Measurements from ENCODE around the gene BCAS3. TPM values are rescaled to one million over a fixed set of nuclear protein-coding genes. Genes with fewer than 3 reads are reported as not detected.

BCAS3 gene
- total and polyA plus RNA-seq, 12 donors, result 6.1 to 21.8 (median 17.2) TPM

- Histone ChIP-seq H3K36me3 (no peaks in the 10 kb centered on the region), H3K27me3 (no peaks in the 10 kb centered on the region), H3K9me3 (no peaks in the 10 kb centered on the region), H3K4me3 (no peak overlapping the region), H3K27ac (no peak overlapping the region), H3K4me1 (peaks cover 5 to 54% (median 37%) of the 10 kb centered on the region in 9 donors)
- no peak for ATAC-seq
- WGBS, 2 donors, result 90 to 95% methylated on average over 8 of the region's 8 CpGs
- TF ChIP-seq, protein P1, sequence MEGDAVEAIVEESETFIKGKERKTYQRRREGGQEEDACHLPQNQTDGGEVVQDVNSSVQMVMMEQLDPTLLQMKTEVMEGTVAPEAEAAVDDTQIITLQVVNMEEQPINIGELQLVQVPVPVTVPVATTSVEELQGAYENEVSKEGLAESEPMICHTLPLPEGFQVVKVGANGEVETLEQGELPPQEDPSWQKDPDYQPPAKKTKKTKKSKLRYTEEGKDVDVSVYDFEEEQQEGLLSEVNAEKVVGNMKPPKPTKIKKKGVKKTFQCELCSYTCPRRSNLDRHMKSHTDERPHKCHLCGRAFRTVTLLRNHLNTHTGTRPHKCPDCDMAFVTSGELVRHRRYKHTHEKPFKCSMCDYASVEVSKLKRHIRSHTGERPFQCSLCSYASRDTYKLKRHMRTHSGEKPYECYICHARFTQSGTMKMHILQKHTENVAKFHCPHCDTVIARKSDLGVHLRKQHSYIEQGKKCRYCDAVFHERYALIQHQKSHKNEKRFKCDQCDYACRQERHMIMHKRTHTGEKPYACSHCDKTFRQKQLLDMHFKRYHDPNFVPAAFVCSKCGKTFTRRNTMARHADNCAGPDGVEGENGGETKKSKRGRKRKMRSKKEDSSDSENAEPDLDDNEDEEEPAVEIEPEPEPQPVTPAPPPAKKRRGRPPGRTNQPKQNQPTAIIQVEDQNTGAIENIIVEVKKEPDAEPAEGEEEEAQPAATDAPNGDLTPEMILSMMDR (IDR thresholded peaks at IDR 0.05), result no peak
- intact Hi-C loops (cut with DNase I), result no loop called here
- DNase-seq, result no peak
Measured at GRCh38 chr17:61333136-61333535, 655.5 kb downstream of the BCAS3 start.

DNA sequence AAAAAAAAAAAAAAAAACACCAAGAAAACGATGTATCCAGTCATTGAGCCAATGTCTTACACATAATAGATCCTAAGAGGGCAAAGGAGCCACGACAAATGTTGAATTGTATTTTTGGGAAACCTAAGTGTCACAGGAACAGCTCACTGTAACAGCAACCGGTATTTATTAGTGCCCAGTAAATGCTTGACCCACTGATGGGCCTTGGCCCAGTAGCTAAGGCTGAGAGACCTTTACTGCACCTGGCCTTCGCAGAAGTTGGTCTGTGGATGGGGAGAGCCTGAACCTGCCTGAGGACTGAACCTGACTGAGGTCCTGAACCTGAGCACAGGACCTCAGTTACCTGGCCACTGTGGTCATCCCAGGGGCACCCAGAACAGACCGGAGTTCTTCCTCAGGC is 657.0 kb downstream of the BCAS3 start:
- Histone ChIP-seq H3K36me3 (no peaks in the 10 kb centered on the region), H3K9me3 (no peaks in the 10 kb centered on the region), H3K4me3 (no peak overlapping the region), H3K27ac (peak overlapping the region in 5 of 10 donors; percentile 16 to 55 (median 25)), H3K27me3 (no peaks in the 10 kb centered on the region), H3K4me1 (peaks cover 5 to 66% (median 45%) of the 10 kb centered on the region in 9 donors)
- intact Hi-C loops (cut with DNase I), result loop anchor here in 1 of 10 donors (5.0 kb wide), 3 partner anchors 43 to 327 kb away; no protein-coding TSS in a partner anchor
- ATAC-seq (no peak), DNase-seq (no peak)
- whole genome bisulfite sequencing, 2 donors, result 95 to 99% methylated on average over 5 of the region's 5 CpGs
- TF ChIP-seq, protein P1 (IDR thresholded peaks at IDR 0.05), result no peak

- Histone ChIP-seq H3K4me3 (no peak overlapping the region), H3K27me3 (no peaks in the 10 kb centered on the region), H3K4me1 (peaks cover 5 to 66% (median 45%) of the 10 kb centered on the region in 9 donors), H3K27ac (peak overlapping the region in 9 of 10 donors; percentile 29 to 66 (median 42)), H3K36me3 (no peaks in the 10 kb centered on the region), H3K9me3 (no peaks in the 10 kb centered on the region)
- intact Hi-C loops (cut with DNase I), result loop anchor here in 1 of 10 donors (5.0 kb wide), 3 partner anchors 42 to 328 kb away; no protein-coding TSS in a partner anchor
- 83 to 84% methylated on average over 8 of the region's 8 CpGs for WGBS, 2 donors
- no peak for DNase-seq
- peak in 5 of 8 donors; percentile 7 to 43 (median 23) for ATAC-seq
- TF ChIP-seq, protein P1 (IDR thresholded peaks at IDR 0.05), result no peak
Measured at GRCh38 chr17:61335105-61335844, 657.6 kb downstream of the BCAS3 start.

DNA sequence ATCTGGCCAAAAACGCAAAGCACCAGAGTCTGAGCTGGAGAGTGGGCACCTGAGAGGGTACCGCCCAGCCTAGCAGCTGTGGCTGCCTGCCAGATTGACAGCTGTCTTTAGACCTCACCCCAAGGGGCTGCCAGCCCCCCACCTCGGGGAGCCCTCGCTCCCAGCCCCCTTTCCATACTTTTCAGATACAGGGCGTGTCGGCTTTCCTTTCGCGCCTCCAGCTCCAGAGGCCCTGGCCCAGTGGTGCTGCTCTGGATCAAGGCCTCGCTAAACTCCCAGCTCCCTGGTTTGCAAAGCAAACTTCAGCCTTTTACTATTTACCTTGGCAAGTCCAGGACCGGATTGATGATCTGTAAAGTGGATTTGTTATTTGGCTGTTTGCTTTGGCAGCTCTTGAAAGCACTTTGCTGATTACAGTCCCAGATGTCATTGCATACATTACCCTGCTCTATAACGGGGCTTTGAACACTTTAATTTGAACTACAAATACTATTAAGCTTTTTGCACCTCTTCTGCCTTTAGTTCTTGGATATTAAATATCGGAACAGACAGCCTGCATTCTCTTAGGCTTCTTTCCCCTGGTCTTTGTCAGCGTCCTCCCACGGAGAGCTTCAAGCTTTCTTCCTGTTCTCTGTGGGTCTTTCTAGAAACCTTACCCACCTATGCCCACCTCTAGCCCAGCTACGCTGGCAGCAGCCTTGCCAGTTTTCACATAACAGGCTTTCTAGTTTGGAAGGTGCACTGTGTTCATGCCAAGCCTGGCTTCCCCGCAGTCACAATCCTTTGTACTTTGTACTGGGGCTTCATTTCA is 658.4 kb downstream of the BCAS3 start:
- TF ChIP-seq, protein P1 (IDR thresholded peaks at IDR 0.05), result no peak
- 52 to 68% methylated on average over 16 of the region's 16 CpGs for WGBS, 2 donors
- intact Hi-C loops (cut with DNase I), result loop anchor here in 1 of 10 donors (5.0 kb wide), 3 partner anchors 41 to 329 kb away; no protein-coding TSS in a partner anchor
- no peak overlapping the region for H3K4me3 ChIP-seq
- peak in 5 of 8 donors; percentile 36 to 59 (median 50) for ATAC-seq
- peak overlapping the region in 9 of 10 donors; percentile 18 to 66 (median 39) for H3K27ac ChIP-seq
- peaks cover 0 to 3% (median 0%) of the 10 kb centered on the region in 7 donors for H3K27me3 ChIP-seq
- H3K9me3 ChIP-seq, result no peaks in the 10 kb centered on the region
- H3K4me1 ChIP-seq, result peaks cover 5 to 60% (median 43%) of the 10 kb centered on the region in 9 donors
- peak in 1 of 2 donors; percentile 29 for DNase-seq
- H3K36me3 ChIP-seq, result no peaks in the 10 kb centered on the region

Data from heart right ventricle (tissue), 16 donors.